Measurements from ENCODE around the gene WNT4.

Gene WNT4

GRCh38 chr1:22071511-22071910 is 71.4 kb downstream of the WNT4 start:
- no peak for DNase-seq (ENCODE audit: low read depth)
- no peak overlapping the region for H3K4me3 ChIP-seq (ENCODE audit: low read length)
- TF ChIP-seq, protein P1, sequence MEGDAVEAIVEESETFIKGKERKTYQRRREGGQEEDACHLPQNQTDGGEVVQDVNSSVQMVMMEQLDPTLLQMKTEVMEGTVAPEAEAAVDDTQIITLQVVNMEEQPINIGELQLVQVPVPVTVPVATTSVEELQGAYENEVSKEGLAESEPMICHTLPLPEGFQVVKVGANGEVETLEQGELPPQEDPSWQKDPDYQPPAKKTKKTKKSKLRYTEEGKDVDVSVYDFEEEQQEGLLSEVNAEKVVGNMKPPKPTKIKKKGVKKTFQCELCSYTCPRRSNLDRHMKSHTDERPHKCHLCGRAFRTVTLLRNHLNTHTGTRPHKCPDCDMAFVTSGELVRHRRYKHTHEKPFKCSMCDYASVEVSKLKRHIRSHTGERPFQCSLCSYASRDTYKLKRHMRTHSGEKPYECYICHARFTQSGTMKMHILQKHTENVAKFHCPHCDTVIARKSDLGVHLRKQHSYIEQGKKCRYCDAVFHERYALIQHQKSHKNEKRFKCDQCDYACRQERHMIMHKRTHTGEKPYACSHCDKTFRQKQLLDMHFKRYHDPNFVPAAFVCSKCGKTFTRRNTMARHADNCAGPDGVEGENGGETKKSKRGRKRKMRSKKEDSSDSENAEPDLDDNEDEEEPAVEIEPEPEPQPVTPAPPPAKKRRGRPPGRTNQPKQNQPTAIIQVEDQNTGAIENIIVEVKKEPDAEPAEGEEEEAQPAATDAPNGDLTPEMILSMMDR (conservative IDR thresholded peaks at IDR 0.05; ENCODE audit: low read length), result no peak
